Measurements from ENCODE around the gene ANTKMT.

The ANTKMT gene

DNA sequence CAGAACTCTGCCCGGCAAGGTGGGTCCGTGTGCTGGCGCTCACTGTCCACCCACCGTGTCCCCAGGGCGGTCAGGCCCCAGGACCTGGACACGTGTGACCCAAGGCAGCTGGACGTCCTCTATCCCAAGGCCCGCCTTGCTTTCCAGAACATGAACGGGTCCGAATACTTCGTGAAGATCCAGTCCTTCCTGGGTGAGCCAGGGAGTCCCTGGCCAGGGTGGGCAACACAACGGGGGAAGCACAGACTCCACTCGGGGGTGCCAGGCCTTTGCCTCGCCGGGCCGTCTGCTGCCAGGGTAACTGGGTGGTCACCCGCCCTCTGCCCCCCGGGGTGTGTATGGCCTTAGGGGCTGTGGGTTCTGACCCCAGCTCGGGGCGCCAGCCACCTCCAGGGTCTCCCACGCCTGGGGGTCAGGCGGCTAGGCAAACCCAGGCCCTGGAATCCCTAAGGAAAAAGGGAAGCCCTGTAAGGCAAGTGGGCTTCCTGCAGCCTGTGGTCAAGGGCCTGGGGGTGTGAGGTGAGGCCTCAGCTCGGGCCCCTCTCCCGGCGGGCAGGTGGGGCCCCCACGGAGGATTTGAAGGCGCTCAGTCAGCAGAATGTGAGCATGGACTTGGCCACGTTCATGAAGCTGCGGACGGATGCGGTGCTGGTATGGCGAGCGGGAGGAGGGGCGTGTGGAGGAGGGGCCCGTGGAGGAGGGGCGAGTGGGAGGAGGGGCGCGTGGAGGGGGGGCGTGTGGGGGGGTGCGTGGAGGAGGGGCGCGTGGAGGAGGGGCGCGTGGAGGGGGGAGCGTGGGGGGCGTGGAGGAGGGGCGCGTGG, 46.1 kb downstream of the ANTKMT start:
- no peaks in the 10 kb centered on the region for H3K27me3 ChIP-seq (ENCODE audit: control insufficient read depth, insufficient read depth, low read length)

DNA sequence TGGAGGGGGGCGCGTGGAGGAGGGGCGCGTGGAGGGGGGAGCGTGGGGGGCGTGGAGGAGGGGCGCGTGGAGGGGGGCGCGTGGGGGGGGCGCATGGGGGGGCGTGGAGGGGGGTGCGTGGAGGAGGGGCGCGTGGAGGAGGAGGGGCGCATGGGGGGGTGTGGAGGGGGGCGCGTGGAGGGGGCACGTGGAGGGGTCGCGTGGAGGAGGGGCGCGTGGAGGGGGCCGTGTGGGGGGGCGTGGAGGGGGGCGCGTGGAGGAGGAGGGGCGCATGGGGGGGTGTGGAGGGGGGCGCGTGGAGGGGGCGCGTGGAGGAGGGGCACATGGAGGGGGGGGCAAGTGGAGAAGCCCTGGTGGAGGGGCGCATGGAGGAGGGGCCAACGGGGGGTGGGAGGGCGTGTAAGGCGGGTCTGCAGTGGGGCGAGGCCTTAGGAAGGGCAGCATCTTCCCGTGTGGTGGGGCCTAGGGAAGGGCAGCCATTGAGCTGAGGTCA, 46.8 kb downstream of the ANTKMT start:
- Histone ChIP-seq H3K4me3 (ENCODE audit: low read length) (no peak overlapping the region), H3K36me3 (ENCODE audit: control insufficient read depth, insufficient read depth, low read length) (no peaks in the 10 kb centered on the region), H3K27ac (ENCODE audit: low read depth, low read length) (no peak overlapping the region), H3K4me1 (ENCODE audit: control insufficient read depth, insufficient read depth, low read length) (no peaks in the 10 kb centered on the region), H3K27me3 (ENCODE audit: control insufficient read depth, insufficient read depth, low read length) (no peaks in the 10 kb centered on the region), H3K9ac (ENCODE audit: low read length) (no peak overlapping the region)

More for the DNA sequence above, 46.1 kb downstream of the ANTKMT start:
- Histone ChIP-seq H3K36me3 (ENCODE audit: control insufficient read depth, insufficient read depth, low read length) (no peaks in the 10 kb centered on the region), H3K4me3 (ENCODE audit: low read length) (no peak overlapping the region), H3K9ac (ENCODE audit: low read length) (no peak overlapping the region), H3K27ac (ENCODE audit: low read depth, low read length) (no peak overlapping the region), H3K4me1 (ENCODE audit: control insufficient read depth, insufficient read depth, low read length) (no peaks in the 10 kb centered on the region)

DNA sequence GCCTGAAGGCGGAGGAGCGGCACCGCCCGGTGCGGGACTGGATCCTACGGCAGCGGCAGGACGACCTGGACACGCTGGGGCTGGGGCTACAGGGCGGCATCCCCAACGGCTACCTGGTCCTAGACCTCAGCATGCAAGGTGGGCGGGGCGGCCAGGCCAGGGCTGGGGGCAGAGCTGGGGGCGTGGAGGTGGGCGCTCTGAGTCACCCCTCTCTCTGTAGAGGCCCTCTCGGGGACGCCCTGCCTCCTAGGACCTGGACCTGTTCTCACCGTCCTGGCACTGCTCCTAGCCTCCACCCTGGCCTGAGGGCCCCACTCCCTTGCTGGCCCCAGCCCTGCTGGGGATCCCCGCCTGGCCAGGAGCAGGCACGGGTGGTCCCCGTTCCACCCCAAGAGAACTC, 47.5 kb downstream of the ANTKMT start:
- Histone ChIP-seq H3K4me1 (ENCODE audit: control insufficient read depth, insufficient read depth, low read length) (no peaks in the 10 kb centered on the region), H3K27me3 (ENCODE audit: control insufficient read depth, insufficient read depth, low read length) (no peaks in the 10 kb centered on the region), H3K4me3 (ENCODE audit: low read length) (no peak overlapping the region), H3K36me3 (ENCODE audit: control insufficient read depth, insufficient read depth, low read length) (no peaks in the 10 kb centered on the region), H3K9ac (ENCODE audit: low read length) (no peak overlapping the region), H3K27ac (ENCODE audit: low read depth, low read length) (no peak overlapping the region)

DNA sequence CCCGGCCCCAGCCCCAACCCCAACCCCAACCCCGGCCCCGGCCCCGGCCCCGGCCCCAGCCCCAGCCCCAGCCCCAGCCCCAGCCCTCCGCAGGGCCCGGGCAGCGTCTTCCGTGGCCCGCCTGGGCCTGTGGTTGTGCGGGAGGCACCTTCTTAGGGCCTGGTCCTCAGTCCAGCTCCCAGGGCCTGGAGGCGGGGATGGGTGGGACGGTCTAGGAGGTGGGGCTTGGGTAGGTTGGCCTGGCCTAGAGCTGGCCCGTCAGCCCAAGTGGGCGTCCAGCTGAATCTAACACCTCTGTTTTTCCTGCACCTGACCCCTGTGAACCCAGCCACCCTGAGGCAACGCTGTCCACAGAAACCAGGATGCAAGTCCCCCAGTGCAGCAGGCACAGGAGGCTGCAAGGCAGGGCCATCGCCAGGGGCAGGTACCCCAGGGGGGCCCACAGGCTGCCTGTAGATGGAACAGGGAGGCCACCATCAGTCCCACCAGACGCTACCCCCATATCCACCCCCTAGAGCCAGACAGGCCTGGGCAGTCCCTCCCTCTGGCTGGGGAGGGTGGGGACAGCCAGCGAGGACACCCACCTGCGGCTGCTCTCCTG, 48.3 kb downstream of the ANTKMT start:
- Histone ChIP-seq H3K9ac (ENCODE audit: low read length) (no peak overlapping the region), H3K36me3 (ENCODE audit: control insufficient read depth, insufficient read depth, low read length) (no peaks in the 10 kb centered on the region), H3K4me1 (ENCODE audit: control insufficient read depth, insufficient read depth, low read length) (no peaks in the 10 kb centered on the region), H3K4me3 (ENCODE audit: low read length) (no peak overlapping the region), H3K27me3 (ENCODE audit: control insufficient read depth, insufficient read depth, low read length) (no peaks in the 10 kb centered on the region), H3K27ac (ENCODE audit: low read depth, low read length) (no peak overlapping the region)

DNA sequence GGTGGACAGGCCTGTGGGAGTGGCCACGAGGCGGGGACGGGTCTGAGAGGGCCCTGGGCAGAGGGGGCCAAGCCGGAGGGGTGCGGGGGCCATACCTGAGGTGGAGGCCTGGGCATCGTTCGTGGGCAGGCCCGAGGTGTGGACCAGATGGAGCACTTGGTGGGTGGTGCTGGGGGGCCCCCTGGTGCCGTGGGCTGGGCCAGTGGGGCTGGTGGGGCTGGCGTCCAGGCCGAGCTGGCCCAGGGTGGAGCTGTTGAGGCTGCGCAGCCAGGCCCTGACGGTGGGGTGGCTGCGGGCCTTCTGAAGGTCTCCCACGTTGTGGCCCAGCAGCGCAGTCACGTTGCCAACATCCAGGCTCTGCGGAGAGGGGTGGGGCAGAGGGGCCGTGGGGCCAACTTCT, 49.0 kb downstream of the ANTKMT start:
- Histone ChIP-seq H3K36me3 (ENCODE audit: control insufficient read depth, insufficient read depth, low read length) (no peaks in the 10 kb centered on the region), H3K4me3 (ENCODE audit: low read length) (no peak overlapping the region), H3K9ac (ENCODE audit: low read length) (no peak overlapping the region), H3K4me1 (ENCODE audit: control insufficient read depth, insufficient read depth, low read length) (no peaks in the 10 kb centered on the region), H3K27me3 (ENCODE audit: control insufficient read depth, insufficient read depth, low read length) (no peaks in the 10 kb centered on the region), H3K27ac (ENCODE audit: low read depth, low read length) (no peak overlapping the region)

DNA sequence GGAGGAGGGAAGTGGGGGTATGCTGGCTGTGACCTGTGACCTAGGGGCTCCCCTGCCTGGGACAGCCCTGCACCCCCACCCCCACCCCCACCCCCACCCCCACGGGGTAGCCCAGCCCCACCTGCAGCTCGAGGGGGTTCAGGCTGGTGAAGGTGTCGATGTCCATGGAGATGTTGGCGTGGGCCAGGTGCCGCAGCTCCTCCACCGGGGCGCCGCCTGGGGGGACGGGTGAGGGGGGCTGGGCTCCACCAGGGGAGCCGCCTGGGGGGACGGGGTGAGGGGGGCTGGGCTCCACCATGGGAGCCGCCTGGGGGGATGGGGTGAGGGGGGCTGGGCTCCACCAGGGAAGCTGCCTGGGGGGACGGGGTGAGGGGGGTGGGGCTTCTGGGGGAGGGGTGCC, 49.5 kb downstream of the ANTKMT start:
- Histone ChIP-seq H3K36me3 (ENCODE audit: control insufficient read depth, insufficient read depth, low read length) (no peaks in the 10 kb centered on the region), H3K9ac (ENCODE audit: low read length) (no peak overlapping the region), H3K27me3 (ENCODE audit: control insufficient read depth, insufficient read depth, low read length) (no peaks in the 10 kb centered on the region), H3K4me3 (ENCODE audit: low read length) (no peak overlapping the region), H3K4me1 (ENCODE audit: control insufficient read depth, insufficient read depth, low read length) (no peaks in the 10 kb centered on the region), H3K27ac (ENCODE audit: low read depth, low read length) (no peak overlapping the region)
